WTC11 (cell line): ENCODE results near the gene SYNDIG1. TPM values are rescaled to one million over a fixed set of nuclear protein-coding genes. Genes with fewer than 3 reads are reported as not detected.

Experiments used
- ATAC-seq: fragments of 200-7000 bp; cut with Tn5 transposase; 2 replicates; pipeline ENCODE4 v1.10.0; 2021; ENCODE audit warnings: mild to moderate bottlenecking, moderate library complexity
- CTCF ChIA-PET: fragments of 300-600 bp; sonication (Branson Sonifier 250); formaldehyde crosslinking; loops from one replicate; lab custom pipeline; 2021; ENCODE audit warnings: antibody characterized with exemption; lab: Charles Lee
- POLR2A ChIA-PET: fragments of 350-600 bp; sonication (Branson Sonifier 250); formaldehyde crosslinking; loops from one replicate; lab custom pipeline; 2021; ENCODE audit warnings: antibody characterized with exemption; lab: Charles Lee
- DNase-seq: peaks from one replicate; pipeline ENCODE4 v3.0.0; 2021; ENCODE audit warnings: low spot score
- H3K27ac Mint-ChIP-seq: 2 replicates; pipeline ENCODE4 v1.8.0; 2021; ENCODE audit warnings: mixed read lengths
- H3K27me3 Mint-ChIP-seq: 2 replicates; pipeline ENCODE4 v1.8.0; 2021; ENCODE audit warnings: low read depth, mild to moderate bottlenecking, moderate library complexity, mixed read lengths
- H3K36me3 Mint-ChIP-seq: 2 replicates; pipeline ENCODE4 v1.8.0; 2021; ENCODE audit warnings: mixed read lengths
- H3K4me1 Mint-ChIP-seq: 2 replicates; pipeline ENCODE4 v1.8.0; 2022; ENCODE audit warnings: mixed read lengths
- H3K4me3 Mint-ChIP-seq: 2 replicates; pipeline ENCODE4 v1.8.0; 2021; ENCODE audit warnings: mild to moderate bottlenecking, moderate library complexity, mixed read lengths
- H3K9me3 Mint-ChIP-seq: 2 replicates; pipeline ENCODE4 v1.8.0; 2021; ENCODE audit warnings: mixed read lengths
- ATF1 ChIP-seq: sonication (generic); formaldehyde crosslinking; IDR thresholded peaks from 2 replicates; pipeline ENCODE4 v1.8.1; 2023; ENCODE audit warnings: mild to moderate bottlenecking, moderate library complexity, missing genetic modification reagents
- CREM ChIP-seq: sonication (generic); formaldehyde crosslinking; IDR thresholded peaks from 2 replicates; pipeline ENCODE4 v1.8.1; 2022; ENCODE audit warnings: mild to moderate bottlenecking, missing genetic modification reagents, moderate library complexity
- FOXK1 ChIP-seq: sonication (generic); formaldehyde crosslinking; IDR thresholded peaks from 2 replicates; pipeline ENCODE4 v1.8.0; 2022; ENCODE audit warnings: mild to moderate bottlenecking, moderate library complexity, missing genetic modification reagents
- JAZF1 ChIP-seq: fragments of 250-450 bp; sonication (Bioruptor Pico); IDR thresholded peaks from 2 replicates; pipeline ENCODE4 v1.9.0; 2021; ENCODE audit warnings: moderate library complexity, mild to moderate bottlenecking, inconsistent platforms
- MXD4 ChIP-seq: fragments of 250-450 bp; sonication (Bioruptor Pico); IDR thresholded peaks from 2 replicates; pipeline ENCODE4 v1.8.0; 2021; ENCODE audit warnings: mild to moderate bottlenecking, moderate library complexity, borderline replicate concordance
- MYBL2 ChIP-seq: sonication (generic); formaldehyde crosslinking; IDR thresholded peaks from 2 replicates; pipeline ENCODE4 v1.8.1; 2023; ENCODE audit warnings: mild to moderate bottlenecking, moderate library complexity, missing genetic modification reagents
- NFATC4 ChIP-seq: fragments of 250-450 bp; sonication (Bioruptor Pico); IDR thresholded peaks from 2 replicates; pipeline ENCODE4 v1.9.0; 2021; ENCODE audit warnings: mild to moderate bottlenecking
- NR1H2 ChIP-seq: sonication (generic); formaldehyde crosslinking; IDR thresholded peaks from 2 replicates; pipeline ENCODE4 v1.9.0; 2021; ENCODE audit warnings: mild to moderate bottlenecking, moderate library complexity, missing genetic modification reagents
- RELA ChIP-seq: sonication (generic); formaldehyde crosslinking; IDR thresholded peaks from 2 replicates; pipeline ENCODE4 v1.8.1; 2022; ENCODE audit warnings: missing genetic modification reagents, mild to moderate bottlenecking, borderline replicate concordance
- SMAD4 ChIP-seq: sonication (generic); formaldehyde crosslinking; IDR thresholded peaks from 2 replicates; pipeline ENCODE4 v1.8.0; 2022; ENCODE audit warnings: mild to moderate bottlenecking, missing genetic modification reagents
- ZNF138 ChIP-seq: sonication (generic); formaldehyde crosslinking; conservative IDR thresholded peaks from 2 replicates; pipeline ENCODE4 v1.8.1; 2022; ENCODE audit warnings: mild to moderate bottlenecking, moderate library complexity, missing genetic modification reagents
- ZNF416 ChIP-seq: fragments of 250-450 bp; sonication (Bioruptor Pico); IDR thresholded peaks from 2 replicates; pipeline ENCODE4 v1.9.0; 2021; ENCODE audit warnings: mild to moderate bottlenecking, inconsistent platforms
- total RNA-seq: library from RNA; stranded (reverse); gene quantifications from 3 replicates; pipeline ENCODE4 v1.2.3, GENCODE V29; 2021
- TF ChIP-seq, protein P1 (sequence below): fragments of 250-450 bp; sonication (Bioruptor Pico); IDR thresholded peaks from 2 replicates; pipeline ENCODE4 v1.9.0; 2021; ENCODE audit warnings: mild to moderate bottlenecking, borderline replicate concordance
- TF ChIP-seq, protein P2 (sequence below): sonication (generic); formaldehyde crosslinking; IDR thresholded peaks from 2 replicates; pipeline ENCODE4 v1.8.1; 2023; ENCODE audit warnings: mild to moderate bottlenecking, missing genetic modification reagents
- TF ChIP-seq, protein P3 (sequence below): sonication (generic); formaldehyde crosslinking; IDR thresholded peaks from 2 replicates; pipeline ENCODE4 v1.8.1; 2023; ENCODE audit warnings: mild to moderate bottlenecking, missing genetic modification reagents, moderate library complexity
- TF ChIP-seq, protein P4 (sequence below): sonication (generic); formaldehyde crosslinking; IDR thresholded peaks from 2 replicates; pipeline ENCODE4 v1.8.1; 2022; ENCODE audit warnings: missing genetic modification reagents, borderline replicate concordance
- TF ChIP-seq, protein P5 (sequence below): sonication (generic); formaldehyde crosslinking; IDR thresholded peaks from 2 replicates; pipeline ENCODE4 v1.8.1; 2023; ENCODE audit warnings: mild to moderate bottlenecking, missing genetic modification reagents, moderate library complexity
- TF ChIP-seq, protein P6 (sequence below): fragments of 250-450 bp; sonication (Bioruptor Pico); conservative IDR thresholded peaks from 2 replicates; pipeline ENCODE4 v1.9.0; 2021; ENCODE audit warnings: mild to moderate bottlenecking
- TF ChIP-seq, protein P7 (sequence below): sonication (generic); formaldehyde crosslinking; IDR thresholded peaks from 2 replicates; pipeline ENCODE4 v1.8.1; 2022; ENCODE audit warnings: mild to moderate bottlenecking, missing genetic modification reagents, moderate library complexity, borderline replicate concordance
- TF ChIP-seq, protein P8 (sequence below): sonication (generic); formaldehyde crosslinking; conservative IDR thresholded peaks from 2 replicates; pipeline ENCODE4 v1.8.1; 2022; ENCODE audit warnings: mild to moderate bottlenecking, missing genetic modification reagents
- TF ChIP-seq, protein P9 (sequence below): sonication (generic); formaldehyde crosslinking; IDR thresholded peaks from 2 replicates; pipeline ENCODE4 v1.8.0; 2023; ENCODE audit warnings: missing genetic modification reagents

SYNDIG1 gene
- total RNA-seq, 1 experiment from 2014 or later = 6.4 TPM

DNA sequence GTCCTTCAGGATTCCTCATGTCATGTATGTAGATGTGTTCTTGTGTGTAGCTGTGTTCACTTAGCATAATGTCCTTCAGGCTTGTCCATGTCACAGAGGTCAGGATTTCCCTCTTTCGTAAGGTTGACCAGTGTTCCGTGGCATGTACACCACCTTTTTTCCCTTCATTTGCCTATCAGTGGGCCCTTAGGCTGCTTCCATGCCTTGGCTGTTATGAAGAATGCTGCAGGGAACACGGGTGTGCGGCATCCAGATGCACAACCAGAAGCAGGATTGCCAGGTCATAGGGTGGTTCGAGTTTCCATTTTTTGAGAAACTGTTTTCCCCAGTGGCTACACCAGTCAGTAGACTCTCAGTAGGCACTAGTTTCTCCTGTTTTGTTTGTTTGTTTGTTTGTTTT, 29.2 kb downstream of the SYNDIG1 start:
- ChIA-PET CTCF (no interaction called here), POLR2A (no interaction called here)
- DNase-seq (no peak), ATAC-seq (no peak)
- TF ChIP-seq NR1H2 (CRISPR knock-in tag) (no peak), NFATC4 (CRISPR knock-in tag) (no peak), MXD4 (CRISPR knock-in tag) (no peak), MYBL2 (CRISPR knock-in tag) (no peak), SMAD4 (CRISPR knock-in tag) (no peak), ZNF138 (no peak), CREM (CRISPR knock-in tag) (no peak), ATF1 (CRISPR knock-in tag) (no peak), FOXK1 (no peak)
- TF ChIP-seq, protein P1, sequence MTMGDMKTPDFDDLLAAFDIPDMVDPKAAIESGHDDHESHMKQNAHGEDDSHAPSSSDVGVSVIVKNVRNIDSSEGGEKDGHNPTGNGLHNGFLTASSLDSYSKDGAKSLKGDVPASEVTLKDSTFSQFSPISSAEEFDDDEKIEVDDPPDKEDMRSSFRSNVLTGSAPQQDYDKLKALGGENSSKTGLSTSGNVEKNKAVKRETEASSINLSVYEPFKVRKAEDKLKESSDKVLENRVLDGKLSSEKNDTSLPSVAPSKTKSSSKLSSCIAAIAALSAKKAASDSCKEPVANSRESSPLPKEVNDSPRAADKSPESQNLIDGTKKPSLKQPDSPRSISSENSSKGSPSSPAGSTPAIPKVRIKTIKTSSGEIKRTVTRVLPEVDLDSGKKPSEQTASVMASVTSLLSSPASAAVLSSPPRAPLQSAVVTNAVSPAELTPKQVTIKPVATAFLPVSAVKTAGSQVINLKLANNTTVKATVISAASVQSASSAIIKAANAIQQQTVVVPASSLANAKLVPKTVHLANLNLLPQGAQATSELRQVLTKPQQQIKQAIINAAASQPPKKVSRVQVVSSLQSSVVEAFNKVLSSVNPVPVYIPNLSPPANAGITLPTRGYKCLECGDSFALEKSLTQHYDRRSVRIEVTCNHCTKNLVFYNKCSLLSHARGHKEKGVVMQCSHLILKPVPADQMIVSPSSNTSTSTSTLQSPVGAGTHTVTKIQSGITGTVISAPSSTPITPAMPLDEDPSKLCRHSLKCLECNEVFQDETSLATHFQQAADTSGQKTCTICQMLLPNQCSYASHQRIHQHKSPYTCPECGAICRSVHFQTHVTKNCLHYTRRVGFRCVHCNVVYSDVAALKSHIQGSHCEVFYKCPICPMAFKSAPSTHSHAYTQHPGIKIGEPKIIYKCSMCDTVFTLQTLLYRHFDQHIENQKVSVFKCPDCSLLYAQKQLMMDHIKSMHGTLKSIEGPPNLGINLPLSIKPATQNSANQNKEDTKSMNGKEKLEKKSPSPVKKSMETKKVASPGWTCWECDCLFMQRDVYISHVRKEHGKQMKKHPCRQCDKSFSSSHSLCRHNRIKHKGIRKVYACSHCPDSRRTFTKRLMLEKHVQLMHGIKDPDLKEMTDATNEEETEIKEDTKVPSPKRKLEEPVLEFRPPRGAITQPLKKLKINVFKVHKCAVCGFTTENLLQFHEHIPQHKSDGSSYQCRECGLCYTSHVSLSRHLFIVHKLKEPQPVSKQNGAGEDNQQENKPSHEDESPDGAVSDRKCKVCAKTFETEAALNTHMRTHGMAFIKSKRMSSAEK = no peak
- TF ChIP-seq, protein P2, sequence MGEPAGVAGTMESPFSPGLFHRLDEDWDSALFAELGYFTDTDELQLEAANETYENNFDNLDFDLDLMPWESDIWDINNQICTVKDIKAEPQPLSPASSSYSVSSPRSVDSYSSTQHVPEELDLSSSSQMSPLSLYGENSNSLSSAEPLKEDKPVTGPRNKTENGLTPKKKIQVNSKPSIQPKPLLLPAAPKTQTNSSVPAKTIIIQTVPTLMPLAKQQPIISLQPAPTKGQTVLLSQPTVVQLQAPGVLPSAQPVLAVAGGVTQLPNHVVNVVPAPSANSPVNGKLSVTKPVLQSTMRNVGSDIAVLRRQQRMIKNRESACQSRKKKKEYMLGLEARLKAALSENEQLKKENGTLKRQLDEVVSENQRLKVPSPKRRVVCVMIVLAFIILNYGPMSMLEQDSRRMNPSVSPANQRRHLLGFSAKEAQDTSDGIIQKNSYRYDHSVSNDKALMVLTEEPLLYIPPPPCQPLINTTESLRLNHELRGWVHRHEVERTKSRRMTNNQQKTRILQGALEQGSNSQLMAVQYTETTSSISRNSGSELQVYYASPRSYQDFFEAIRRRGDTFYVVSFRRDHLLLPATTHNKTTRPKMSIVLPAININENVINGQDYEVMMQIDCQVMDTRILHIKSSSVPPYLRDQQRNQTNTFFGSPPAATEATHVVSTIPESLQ (CRISPR knock-in tag) = no peak
- Mint-ChIP-seq H3K27me3 (no peaks in the 10 kb centered on the region), H3K9me3 (no peaks in the 10 kb centered on the region), H3K27ac (no peak overlapping the region), H3K4me1 (peaks cover 9% of the 10 kb centered on the region), H3K36me3 (no peaks in the 10 kb centered on the region), H3K4me3 (no peak overlapping the region)

DNA sequence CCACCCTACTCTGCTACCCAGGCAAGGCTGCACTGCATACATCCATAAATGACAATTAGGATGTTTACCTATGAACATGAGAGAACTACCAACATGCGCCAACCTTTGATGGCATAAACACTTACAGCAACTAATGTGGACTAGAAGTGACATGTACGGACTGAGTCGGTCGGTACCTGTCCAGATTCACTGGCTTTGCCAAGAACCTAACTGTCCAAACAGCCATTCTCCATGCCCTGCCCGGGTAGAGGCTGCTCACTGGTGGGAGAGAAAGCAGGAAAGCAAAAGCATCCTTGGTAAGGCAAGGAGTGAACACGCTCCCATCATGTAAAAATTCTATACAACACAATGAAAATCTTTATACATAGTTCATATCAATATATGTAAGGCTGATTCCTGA, 30.0 kb downstream of the SYNDIG1 start:
- Mint-ChIP-seq H3K4me3 (no peak overlapping the region), H3K27ac (no peak overlapping the region), H3K9me3 (no peaks in the 10 kb centered on the region), H3K4me1 (peaks cover 2% of the 10 kb centered on the region; the same call in 1 of the 2 replicates), H3K36me3 (no peaks in the 10 kb centered on the region), H3K27me3 (no peaks in the 10 kb centered on the region)
- ChIA-PET CTCF (no interaction called here), POLR2A (no interaction called here)
- TF ChIP-seq, protein P3, sequence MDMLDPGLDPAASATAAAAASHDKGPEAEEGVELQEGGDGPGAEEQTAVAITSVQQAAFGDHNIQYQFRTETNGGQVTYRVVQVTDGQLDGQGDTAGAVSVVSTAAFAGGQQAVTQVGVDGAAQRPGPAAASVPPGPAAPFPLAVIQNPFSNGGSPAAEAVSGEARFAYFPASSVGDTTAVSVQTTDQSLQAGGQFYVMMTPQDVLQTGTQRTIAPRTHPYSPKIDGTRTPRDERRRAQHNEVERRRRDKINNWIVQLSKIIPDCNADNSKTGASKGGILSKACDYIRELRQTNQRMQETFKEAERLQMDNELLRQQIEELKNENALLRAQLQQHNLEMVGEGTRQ (CRISPR knock-in tag) = no peak
- no peak for TF ChIP-seq ZNF416 (CRISPR knock-in tag)
- TF ChIP-seq, protein P4, sequence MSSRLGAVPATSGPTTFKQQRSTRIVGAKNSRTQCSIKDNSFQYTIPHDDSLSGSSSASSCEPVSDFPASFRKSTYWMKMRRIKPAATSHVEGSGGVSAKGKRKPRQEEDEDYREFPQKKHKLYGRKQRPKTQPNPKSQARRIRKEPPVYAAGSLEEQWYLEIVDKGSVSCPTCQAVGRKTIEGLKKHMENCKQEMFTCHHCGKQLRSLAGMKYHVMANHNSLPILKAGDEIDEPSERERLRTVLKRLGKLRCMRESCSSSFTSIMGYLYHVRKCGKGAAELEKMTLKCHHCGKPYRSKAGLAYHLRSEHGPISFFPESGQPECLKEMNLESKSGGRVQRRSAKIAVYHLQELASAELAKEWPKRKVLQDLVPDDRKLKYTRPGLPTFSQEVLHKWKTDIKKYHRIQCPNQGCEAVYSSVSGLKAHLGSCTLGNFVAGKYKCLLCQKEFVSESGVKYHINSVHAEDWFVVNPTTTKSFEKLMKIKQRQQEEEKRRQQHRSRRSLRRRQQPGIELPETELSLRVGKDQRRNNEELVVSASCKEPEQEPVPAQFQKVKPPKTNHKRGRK (CRISPR knock-in tag) = no peak
- TF ChIP-seq NR1H2 (CRISPR knock-in tag) = no peak
- TF ChIP-seq RELA = no peak
- TF ChIP-seq, protein P5, sequence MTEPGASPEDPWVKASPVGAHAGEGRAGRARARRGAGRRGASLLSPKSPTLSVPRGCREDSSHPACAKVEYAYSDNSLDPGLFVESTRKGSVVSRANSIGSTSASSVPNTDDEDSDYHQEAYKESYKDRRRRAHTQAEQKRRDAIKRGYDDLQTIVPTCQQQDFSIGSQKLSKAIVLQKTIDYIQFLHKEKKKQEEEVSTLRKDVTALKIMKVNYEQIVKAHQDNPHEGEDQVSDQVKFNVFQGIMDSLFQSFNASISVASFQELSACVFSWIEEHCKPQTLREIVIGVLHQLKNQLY = no peak
- TF ChIP-seq, protein P6, sequence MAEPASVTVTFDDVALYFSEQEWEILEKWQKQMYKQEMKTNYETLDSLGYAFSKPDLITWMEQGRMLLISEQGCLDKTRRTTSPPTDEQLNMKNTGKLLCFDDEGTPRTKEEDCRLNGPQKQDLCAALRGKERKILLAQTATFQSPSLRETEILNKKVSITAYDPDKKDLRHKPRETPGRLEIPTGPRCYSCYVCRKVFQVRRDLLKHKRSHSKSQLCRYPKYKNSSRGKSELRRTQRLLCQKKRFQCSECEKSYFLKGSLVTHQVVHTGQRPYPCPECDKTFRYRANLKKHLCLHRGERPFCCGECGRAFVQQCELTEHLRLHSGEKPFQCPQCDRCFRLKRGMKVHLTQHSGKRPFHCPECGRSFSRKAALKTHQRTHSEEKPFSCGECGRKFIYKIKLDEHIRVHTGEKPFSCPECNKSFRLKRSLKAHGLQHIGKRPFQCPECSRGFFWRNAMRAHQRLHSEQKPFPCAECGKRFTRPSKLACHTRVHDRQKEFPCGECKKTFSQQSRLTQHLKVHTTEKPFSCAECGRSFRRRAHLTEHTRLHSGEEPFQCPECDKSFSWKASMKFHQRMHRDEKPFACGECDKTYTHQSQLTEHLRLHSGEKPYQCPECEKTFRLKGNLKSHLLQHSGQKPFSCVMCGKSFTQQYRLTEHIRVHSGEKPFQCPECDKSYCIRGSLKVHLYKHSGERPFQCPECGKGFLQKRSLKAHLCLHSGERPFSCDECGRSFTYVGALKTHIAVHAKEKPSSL (CRISPR knock-in tag) = no peak
- TF ChIP-seq, protein P7, sequence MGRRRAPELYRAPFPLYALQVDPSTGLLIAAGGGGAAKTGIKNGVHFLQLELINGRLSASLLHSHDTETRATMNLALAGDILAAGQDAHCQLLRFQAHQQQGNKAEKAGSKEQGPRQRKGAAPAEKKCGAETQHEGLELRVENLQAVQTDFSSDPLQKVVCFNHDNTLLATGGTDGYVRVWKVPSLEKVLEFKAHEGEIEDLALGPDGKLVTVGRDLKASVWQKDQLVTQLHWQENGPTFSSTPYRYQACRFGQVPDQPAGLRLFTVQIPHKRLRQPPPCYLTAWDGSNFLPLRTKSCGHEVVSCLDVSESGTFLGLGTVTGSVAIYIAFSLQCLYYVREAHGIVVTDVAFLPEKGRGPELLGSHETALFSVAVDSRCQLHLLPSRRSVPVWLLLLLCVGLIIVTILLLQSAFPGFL (CRISPR knock-in tag) = no peak
- TF ChIP-seq, protein P8, sequence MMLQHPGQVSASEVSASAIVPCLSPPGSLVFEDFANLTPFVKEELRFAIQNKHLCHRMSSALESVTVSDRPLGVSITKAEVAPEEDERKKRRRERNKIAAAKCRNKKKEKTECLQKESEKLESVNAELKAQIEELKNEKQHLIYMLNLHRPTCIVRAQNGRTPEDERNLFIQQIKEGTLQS (CRISPR knock-in tag) = no peak
- TF ChIP-seq, protein P9, sequence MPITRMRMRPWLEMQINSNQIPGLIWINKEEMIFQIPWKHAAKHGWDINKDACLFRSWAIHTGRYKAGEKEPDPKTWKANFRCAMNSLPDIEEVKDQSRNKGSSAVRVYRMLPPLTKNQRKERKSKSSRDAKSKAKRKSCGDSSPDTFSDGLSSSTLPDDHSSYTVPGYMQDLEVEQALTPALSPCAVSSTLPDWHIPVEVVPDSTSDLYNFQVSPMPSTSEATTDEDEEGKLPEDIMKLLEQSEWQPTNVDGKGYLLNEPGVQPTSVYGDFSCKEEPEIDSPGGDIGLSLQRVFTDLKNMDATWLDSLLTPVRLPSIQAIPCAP (CRISPR knock-in tag) = no peak
- TF ChIP-seq JAZF1 (CRISPR knock-in tag) = no peak
- no peak for ATAC-seq
- no peak for DNase-seq
